ENCODE data around the gene COL19A1. TPM values are rescaled to one million over a fixed set of nuclear protein-coding genes. Genes with fewer than 3 reads are reported as not detected.

Gene COL19A1
- total and polyA plus RNA-seq, 12 donors: 0.26 to 2.8 (median 1.7) TPM

GRCh38 chr6:70131528-70131927 lies 265.2 kb downstream of the COL19A1 start:
- no peaks in the 10 kb centered on the region for H3K27me3 ChIP-seq
- H3K4me1 ChIP-seq: no peaks in the 10 kb centered on the region
- no peak overlapping the region for H3K4me3 ChIP-seq
- no peaks in the 10 kb centered on the region for H3K9me3 ChIP-seq
- no peak overlapping the region for H3K27ac ChIP-seq
- ATAC-seq (no peak), DNase-seq (no peak)
- 25 to 75% methylated on average over 2 of the region's 2 CpGs for WGBS, 2 donors
- intact Hi-C loops (cut with DNase I): no loop called here
- TF ChIP-seq CTCF (IDR thresholded peaks at IDR 0.05): no peak
- H3K36me3 ChIP-seq: no peaks in the 10 kb centered on the region

GRCh38 chr6:70133246-70133645 lies 266.9 kb downstream of the COL19A1 start:
- intact Hi-C loops (cut with DNase I): no loop called here
- TF ChIP-seq CTCF (IDR thresholded peaks at IDR 0.05): no peak
- H3K9me3 ChIP-seq: no peaks in the 10 kb centered on the region
- no peak for DNase-seq
- H3K36me3 ChIP-seq: no peaks in the 10 kb centered on the region
- no peaks in the 10 kb centered on the region for H3K4me1 ChIP-seq
- WGBS, 2 donors: 77 to 84% methylated on average over 4 of the region's 4 CpGs
- ATAC-seq: no peak
- H3K4me3 ChIP-seq: no peak overlapping the region
- no peak overlapping the region for H3K27ac ChIP-seq
- no peaks in the 10 kb centered on the region for H3K27me3 ChIP-seq

GRCh38 chr6:70134542-70134941 lies 268.2 kb downstream of the COL19A1 start:
- intact Hi-C loops (cut with DNase I): no loop called here
- no peaks in the 10 kb centered on the region for H3K36me3 ChIP-seq
- no peak for DNase-seq
- ATAC-seq: no peak
- TF ChIP-seq CTCF (IDR thresholded peaks at IDR 0.05): no peak
- no peaks in the 10 kb centered on the region for H3K9me3 ChIP-seq
- WGBS, 2 donors: 91 to 96% methylated on average over 2 of the region's 2 CpGs
- H3K4me3 ChIP-seq: no peak overlapping the region
- no peak overlapping the region for H3K27ac ChIP-seq
- H3K4me1 ChIP-seq: no peaks in the 10 kb centered on the region
- H3K27me3 ChIP-seq: no peaks in the 10 kb centered on the region

- intact Hi-C loops (cut with DNase I): no loop called here
- no peaks in the 10 kb centered on the region for H3K4me1 ChIP-seq
- no peaks in the 10 kb centered on the region for H3K9me3 ChIP-seq
- ATAC-seq: no peak
- no peaks in the 10 kb centered on the region for H3K27me3 ChIP-seq
- no peak for TF ChIP-seq CTCF (IDR thresholded peaks at IDR 0.05)
- no peaks in the 10 kb centered on the region for H3K36me3 ChIP-seq
- no peak overlapping the region for H3K27ac ChIP-seq
- 71 to 81% methylated on average over 10 of the region's 10 CpGs for WGBS, 2 donors
- no peak overlapping the region for H3K4me3 ChIP-seq
- no peak for DNase-seq
Measured at GRCh38 chr6:70135219-70136160, 269.1 kb downstream of the COL19A1 start.
